ENCODE data around the gene MORN4.

- TF ChIP-seq SUZ12 (IDR thresholded peaks at IDR 0.05) (no peak), BHLHE40 (IDR thresholded peaks at IDR 0.05; ENCODE audit: borderline replicate concordance) (no peak), LEF1 (IDR thresholded peaks at IDR 0.05; ENCODE audit: borderline replicate concordance) (no peak), ARNT (IDR thresholded peaks at IDR 0.05) (no peak), SP1 (IDR thresholded peaks at IDR 0.05) (no peak), HDGF (IDR thresholded peaks at IDR 0.05; ENCODE audit: borderline replicate concordance) (no peak), FOXA1 (IDR thresholded peaks at IDR 0.05) (no peak), ZNF384 (IDR thresholded peaks at IDR 0.05) (no peak), ELF4 (IDR thresholded peaks at IDR 0.05) (no peak), NFRKB (IDR thresholded peaks at IDR 0.05) (no peak), PKNOX1 (IDR thresholded peaks at IDR 0.05) (no peak), FOXM1 (IDR thresholded peaks at IDR 0.05; ENCODE audit: borderline replicate concordance) (no peak), CTBP1 (IDR thresholded peaks at IDR 0.05; ENCODE audit: borderline replicate concordance) (no peak)
Measured at GRCh38 chr10:97651773-97652172, 18.5 kb upstream of the MORN4 start.
